GM10847 (cell line): ENCODE results near the gene HSPA1B.

Experiments used
- POLR2A ChIP-seq: IDR thresholded peaks from 2 replicates; pipeline ENCODE4 v1.6.1; 2011; ENCODE audit not compliant: insufficient read length; ENCODE audit errors: extremely low read depth

Gene HSPA1B

DNA sequence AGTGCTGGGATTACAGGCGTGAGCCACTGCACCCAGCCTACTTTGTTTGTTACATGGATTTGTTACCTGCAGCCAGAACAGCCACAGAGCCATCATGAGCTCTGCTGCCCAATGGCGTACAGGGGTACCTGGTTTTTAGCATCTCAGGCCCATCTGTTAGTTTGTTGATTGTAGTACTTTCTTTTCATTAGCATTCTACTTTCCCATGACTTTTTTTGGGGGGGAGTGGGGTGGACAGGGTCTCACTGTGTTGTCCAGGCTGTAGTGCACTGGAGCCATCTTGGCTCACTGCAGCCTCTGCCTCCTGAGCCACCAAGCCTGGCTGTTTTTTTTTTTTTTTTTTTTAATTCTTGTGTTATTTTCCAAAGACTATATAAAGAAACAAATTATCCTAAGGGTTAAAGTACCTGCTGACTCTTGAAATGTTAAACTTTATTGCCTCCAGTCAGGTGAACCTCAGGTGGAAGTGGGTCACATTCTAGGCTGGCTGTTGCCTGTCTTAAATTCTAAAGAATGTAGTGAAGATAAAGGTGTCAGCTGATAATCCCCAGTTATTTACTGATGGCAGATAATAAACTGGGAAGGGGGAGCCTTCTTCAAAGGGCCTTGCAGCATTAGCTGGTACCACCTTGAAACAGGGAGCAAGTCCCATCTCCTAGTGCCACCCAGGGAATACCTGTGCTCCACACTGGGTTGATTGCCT is 19.9 kb downstream of the HSPA1B start:
- no peak for TF ChIP-seq POLR2A

DNA sequence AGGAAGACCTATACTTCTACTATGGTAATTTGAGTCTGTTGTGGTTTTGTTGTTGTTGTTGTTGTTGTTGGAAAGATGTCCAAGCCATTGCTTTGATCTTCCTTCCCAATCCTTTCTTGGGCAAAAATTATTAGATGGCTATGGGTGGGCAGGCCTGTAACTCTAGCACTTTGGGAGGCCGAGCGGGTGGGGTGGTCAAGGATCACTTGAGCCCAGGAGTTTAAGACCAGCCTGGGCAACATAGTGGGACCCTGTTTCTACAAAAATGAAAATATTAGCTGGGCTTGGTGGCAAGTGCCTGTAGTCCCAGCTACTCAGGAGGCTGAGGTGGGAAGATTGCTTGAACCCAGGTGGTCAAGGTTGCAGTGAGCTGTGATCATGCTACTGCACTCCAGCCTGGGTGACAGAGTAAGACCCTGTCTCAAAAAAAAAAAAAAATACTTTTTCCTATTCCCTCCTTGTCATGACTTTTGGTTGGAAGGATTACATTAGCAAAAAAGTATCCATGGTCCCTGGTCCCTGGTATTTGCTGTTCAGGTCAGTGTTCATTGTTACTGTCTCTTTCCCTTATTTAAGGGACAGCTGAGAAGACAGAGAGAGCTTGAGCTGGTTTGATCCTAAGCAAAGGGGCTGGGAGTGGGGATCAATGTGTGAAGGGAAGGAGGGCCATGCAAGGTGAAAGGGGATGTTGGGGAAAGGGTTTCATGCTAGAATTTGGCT is 23.4 kb downstream of the HSPA1B start:
- no peak for TF ChIP-seq POLR2A

- TF ChIP-seq POLR2A = no peak
These were observed 23.9 kb downstream of the HSPA1B start for GRCh38 chr6:31851485-31851832.

DNA sequence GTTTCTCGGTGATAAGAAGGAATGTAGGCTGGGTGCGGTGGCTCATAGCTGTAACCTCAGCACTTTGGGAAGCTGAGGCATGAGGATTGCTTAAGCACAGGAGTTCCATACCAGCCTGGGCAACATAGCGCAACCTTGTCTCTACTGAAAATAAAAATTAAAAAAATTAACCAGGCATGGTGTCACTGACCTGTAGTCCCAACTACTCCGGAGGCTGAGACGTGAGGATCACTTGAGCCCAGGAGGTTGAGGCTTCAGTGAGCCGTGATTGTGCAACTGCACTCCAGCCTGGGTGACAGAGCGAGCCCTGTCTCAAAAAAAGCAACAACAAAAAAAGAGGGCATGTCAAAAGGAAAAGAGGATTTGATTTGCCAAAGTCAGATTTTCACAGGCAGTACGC is 31.2 kb downstream of the HSPA1B start:
- TF ChIP-seq POLR2A = no peak

DNA sequence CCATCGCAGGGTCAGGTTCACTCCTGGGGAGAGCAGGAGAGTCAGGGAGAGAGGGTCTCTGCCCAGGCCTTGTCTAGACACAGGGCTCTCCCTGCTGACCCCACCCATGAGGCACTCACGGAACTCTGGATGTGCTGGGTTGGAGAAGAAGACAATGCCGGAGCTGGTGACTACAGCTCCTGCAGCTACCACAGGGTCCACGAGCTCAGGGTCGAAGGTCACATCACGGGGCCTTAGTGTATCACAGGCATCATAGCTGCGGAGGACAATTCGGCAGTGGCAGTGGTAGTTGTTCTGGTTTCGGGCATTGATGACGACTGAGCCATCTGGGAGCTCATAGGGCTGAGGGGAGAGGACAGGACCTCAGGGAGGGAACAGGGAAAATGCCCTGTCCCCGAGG is 32.4 kb downstream of the HSPA1B start:
- no peak for TF ChIP-seq POLR2A

DNA sequence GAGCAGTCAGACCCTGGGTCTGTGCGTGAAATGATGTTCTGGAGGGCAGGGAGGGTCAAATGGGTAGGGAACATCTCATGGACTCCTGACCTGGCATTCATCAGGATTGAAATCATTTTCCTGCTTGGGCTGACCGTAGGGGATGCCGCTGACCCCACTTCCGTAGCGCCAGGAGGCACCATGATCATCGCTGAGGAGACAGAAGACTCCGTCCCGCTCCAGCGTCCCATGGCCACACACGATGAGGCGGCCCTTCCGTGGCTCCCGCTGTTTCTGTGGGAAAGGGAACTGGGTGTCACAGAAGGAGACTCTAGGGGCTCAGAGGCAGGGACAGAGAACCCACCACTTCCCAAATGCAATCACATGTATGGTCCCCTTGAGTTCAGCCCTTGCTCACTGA is 32.8 kb downstream of the HSPA1B start:
- no peak for TF ChIP-seq POLR2A

DNA sequence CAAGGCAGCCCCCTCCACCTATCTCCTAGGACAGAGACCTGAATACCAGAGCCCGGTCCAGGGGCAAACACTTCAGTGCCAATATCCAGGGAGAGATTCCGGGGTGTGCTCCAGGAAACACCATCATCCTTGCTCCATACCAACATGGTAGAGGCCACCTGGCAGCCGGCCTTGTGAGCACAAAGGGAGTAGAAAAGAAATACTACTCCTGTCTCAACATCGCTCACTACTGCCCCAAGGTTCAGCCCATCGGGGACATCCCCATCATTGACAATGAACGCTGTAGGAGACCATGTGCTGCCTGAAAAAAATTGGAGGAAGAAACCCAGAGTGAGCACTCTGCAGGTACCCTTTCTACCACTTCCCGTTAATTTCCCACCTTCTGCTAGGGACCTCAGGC is 33.6 kb downstream of the HSPA1B start:
- TF ChIP-seq POLR2A = no peak

- TF ChIP-seq POLR2A = no peak
These were observed 34.4 kb downstream of the HSPA1B start for GRCh38 chr6:31861919-31862343.

DNA sequence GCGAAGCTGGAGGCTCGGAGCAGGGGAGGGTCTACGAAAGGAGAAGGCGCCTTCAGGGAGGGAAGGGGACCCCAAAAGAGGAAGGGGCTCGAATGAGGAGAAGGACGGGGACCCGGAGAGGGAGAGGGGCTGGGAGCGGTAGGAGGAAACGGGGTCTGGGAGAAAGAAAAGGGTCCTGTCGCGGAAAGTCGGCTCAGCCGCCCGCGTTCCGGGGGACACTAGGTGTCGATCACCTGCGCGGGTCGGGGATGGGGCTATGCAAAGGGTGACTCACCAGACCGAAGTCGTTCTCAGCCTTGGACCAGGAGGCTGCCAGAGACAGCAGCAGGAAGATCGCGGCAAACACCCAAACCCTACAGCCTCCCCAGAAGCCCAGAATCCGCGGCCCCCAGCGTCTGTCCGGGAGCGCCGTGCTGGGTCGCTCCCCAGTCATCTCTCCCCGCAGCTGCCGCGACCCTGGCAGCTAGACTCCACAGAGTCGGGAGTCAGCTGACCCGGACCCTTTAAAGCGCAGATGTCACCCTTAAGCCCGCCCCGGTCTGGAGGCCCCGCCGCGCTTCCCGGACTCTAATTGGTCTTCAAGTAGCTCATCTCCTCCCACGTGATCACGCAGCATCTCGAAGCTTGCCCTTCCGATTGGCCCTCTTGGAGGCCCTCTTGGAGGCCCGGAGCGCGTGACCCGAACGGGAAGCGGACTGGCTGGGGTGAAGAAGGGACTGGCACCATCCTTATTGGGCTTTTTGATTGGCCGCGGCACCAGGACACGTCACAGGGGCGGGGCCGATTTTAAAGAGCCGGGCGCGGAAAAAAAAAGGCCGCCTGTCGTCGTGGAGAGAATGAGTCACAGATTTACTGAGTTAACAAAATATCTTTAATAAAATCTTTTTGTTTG is 35.1 kb downstream of the HSPA1B start, which contains the start of gene NEU1:
TSS of gene NEU1 (minus strand) at position 478 of the 892 bp plus-strand sequence. CDS start at position 433, 45 bp downstream.
- TF ChIP-seq POLR2A = peak; percentile 98

DNA sequence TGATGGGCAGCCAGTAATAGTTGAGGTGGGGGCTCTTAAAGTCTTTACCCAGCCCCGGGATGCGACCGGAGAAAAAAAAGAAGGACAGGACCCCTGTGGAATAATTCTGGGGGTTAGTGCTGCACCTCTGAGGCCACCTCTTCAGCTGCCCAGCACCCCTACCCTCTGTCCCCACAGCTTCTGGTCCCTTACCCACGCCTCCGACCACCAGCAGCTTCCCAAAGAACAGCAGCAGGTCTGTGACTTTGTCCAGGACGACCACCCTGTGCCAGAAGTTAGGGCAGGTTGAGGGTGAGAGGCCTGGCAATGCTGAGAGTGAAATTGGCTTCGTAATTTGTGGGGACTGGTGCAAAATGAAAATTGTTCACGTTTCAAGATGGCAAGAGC is 37.3 kb downstream of the HSPA1B start:
- TF ChIP-seq POLR2A = no peak

DNA sequence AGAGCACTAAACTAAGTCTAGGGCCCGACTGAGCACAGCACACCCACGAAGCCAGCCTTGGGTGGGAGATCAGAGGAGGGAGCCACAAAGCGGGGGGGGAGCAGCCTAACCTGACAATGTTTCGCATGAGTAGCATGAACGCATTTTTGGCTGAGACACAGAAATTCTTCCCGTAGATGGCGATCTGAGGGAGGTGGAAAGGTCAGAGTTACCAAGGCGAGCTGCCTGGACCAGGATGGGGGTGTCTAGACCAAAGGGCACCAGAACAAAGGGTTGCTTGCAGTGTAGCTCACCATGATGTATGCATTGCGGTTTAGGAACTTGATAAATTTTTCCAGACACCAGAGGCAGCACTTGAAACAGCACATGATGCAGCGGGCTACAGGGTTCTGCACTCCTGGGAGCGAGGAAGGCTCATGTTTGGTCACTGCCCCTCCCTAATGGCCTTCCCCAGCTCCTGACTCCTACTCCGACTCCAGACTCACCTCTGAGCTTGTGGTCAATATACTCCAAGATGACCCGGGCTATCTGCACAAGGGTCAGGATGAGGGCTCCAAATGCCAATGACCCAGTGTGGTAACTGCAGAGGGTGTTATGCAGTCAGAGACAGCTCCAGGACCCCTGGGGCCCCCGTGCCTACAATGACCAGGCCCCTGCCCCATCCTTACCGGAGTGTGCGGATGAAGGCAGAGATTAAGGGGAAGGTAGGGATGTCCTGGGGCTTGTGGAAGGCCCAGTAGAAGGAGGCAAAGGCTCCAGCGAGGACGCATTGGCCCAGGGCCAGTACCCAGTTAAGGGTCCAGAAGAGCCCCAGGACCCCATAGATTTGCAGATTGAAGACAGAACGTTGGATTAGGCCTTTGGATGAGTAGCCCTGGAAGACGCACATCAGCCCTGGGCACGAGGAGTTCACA is 37.9 kb downstream of the HSPA1B start:
- no peak for TF ChIP-seq POLR2A

GRCh38 chr6:31869343-31869742 is 41.8 kb downstream of the HSPA1B start:
- TF ChIP-seq POLR2A = no peak

DNA sequence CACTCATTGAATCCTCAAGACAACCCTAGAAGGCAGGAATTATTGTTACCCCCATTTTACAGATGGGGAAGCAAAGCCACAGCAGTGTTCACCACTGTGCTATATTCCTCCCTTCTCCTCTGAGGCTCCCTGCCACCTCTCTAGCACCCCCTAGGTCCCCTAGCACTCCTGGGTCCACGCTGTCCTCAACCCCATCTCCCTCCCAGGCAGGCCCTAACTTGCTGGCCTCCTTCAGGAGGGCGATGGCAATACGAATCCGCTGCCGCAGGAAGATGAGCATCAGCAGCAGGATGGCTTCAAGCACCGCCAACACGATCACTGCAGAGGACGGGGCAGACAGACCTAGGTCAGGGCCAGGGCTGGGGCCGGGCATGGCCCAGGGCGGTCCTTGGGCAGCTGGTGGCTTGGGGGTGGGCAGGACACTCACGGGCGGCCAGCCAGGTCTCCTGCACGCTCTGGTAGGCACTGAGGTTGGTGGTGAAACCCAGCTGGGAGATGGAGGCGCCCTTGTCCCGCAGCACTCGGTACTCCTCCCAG is 42.9 kb downstream of the HSPA1B start:
- TF ChIP-seq POLR2A = no peak

DNA sequence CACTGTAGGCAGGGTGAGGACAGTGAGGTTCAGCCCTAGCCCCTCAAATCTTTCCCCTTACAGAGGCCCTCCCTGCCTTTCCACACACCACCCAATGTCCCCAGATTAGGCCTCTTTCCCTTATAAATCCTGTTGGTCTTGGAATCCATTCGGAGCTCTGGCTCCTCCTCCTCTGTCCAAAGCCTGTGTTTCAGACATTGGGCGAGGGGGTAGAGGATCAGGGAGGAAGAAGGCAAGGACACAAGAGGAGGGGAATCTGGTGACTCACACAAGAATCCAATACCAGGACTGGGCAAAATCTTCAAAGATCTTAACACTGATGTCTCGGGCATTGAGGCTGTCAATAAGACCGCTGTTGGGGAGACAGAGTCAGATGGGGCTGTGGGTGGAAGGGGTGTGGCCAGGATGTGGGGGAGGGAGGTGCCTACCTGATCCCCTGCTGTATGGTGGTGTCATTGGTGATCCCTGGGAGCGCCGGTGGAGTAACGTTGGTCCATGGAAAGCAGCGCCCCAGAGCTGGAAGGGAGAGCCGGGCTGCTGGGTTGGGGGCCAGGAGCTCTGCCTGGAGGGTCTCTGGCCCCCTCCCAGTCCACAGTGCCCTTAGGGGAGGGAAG is 43.6 kb downstream of the HSPA1B start:
- TF ChIP-seq POLR2A = no peak
